Erythroblast (primary cell): Measurements from ENCODE around the gene SNAPC1.

Experiments used
- DNase-seq, 2 experiments: peaks; one replicate each; lab custom pipeline; 2025; lab: John Stamatoyannopoulos, UW
- GATA1 ChIP-seq: IDR thresholded peaks from 2 replicates; pipeline ENCODE4 v1.6.1; 2011; ENCODE audit warnings: low read depth, mild to moderate bottlenecking, control low read depth, low read length, moderate library complexity
- POLR2A ChIP-seq: IDR thresholded peaks from 2 replicates; pipeline ENCODE4 v1.6.1; 2011; ENCODE audit warnings: mild to moderate bottlenecking, low read length

SNAPC1 gene, protein sequence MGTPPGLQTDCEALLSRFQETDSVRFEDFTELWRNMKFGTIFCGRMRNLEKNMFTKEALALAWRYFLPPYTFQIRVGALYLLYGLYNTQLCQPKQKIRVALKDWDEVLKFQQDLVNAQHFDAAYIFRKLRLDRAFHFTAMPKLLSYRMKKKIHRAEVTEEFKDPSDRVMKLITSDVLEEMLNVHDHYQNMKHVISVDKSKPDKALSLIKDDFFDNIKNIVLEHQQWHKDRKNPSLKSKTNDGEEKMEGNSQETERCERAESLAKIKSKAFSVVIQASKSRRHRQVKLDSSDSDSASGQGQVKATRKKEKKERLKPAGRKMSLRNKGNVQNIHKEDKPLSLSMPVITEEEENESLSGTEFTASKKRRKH

DNA sequence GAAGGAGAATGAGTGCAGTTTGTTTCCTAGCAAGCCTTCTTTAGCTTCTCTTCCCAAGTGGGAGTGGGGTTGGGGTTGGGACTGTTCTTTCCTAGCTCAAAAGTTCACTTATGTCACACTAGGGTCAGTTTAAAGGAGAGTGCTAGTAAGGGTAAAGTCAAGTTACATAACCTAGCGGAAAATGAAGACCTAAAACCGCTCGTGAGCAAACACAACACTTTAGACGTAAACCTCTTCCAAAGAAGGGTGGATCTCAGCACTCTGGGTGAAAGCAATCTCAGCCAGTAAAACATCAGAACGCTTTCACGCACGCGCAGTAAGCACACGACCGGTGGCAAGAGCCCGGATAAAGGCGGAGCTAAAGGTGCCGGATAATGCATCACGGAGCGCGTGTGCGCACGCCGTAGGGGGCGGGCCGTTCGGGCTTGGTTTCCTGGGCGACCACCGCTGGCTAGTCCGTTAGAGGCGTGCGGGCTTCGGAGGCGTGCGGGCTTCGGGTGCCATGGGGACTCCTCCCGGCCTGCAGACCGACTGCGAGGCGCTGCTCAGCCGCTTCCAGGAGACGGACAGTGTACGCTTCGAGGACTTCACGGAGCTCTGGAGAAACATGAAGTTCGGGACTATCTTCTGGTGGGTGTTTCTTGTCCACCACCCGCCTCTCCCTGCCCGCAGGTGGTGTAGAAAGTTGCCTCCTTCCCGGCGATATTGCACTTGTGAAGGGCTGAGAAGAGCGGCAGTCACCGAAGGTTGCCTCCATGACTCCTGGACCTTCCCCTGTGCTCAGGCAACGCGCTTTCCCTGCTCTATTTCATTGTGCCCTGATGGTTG is at the start of gene SNAPC1:
Gene SNAPC1, plus strand, starts transcription at position 462 of the 828 bp plus-strand sequence. Its CDS starts 41 bp downstream, at position 503.
- peak; percentile 97 to 98 for DNase-seq
- peak; percentile 88 for TF ChIP-seq POLR2A
- TF ChIP-seq GATA1, result no peak

DNA sequence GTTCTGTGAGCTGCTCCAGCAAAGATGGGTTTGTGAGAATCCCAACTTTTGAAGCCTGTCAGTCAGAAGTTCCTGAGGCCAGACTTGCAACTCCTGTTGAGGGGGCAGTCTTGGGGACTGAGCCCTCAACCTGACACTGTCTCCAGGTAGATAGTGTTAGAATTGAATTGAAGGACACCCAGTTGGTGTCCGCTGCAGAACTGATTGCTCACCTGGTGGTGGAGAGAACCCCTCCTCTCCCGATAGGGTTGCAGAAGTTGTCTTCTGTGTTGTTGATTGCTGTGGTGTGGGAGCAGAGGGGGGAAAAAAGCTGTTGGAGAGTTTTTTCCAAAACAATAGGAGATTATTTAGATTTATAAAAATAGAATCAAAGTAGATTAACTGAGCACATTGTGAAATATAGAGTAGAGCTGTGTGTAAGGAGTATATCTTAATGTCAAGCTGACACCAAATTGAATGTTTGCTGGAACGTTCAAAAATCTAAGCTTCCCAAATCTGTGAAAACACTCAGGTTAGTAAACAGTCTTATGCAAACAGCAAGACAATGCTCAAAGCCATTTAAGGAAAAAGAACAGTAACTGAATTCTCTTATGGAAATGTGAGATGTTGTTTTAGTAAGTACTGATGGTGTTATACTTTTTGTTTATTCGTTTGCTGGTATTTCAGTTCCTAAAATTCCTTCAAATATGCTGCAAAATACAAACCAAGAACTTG is 48.3 kb upstream of the SNAPC1 start:
- no peak for TF ChIP-seq GATA1
- no peak for TF ChIP-seq POLR2A
- DNase-seq, result no peak

DNA sequence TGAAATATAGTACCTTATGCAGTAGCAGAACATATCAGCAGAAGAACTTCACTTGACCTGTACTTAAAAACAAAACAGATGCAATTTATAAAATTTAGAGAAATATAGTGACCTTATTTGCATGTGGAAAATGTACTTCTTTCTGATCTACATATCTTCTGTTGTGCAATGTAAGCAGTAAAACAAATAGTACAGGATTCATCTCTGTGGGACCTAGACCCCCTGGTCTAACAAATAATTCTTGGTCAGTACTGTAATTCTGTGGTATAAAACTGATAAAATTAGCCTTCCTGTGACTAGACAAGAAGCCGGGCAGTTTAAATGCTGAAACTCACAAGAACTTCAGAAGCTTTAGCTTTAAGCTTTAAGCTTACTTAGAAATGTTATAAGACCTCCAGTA is 45.3 kb upstream of the SNAPC1 start:
- TF ChIP-seq POLR2A (no peak), GATA1 (no peak)
- no peak for DNase-seq

DNA sequence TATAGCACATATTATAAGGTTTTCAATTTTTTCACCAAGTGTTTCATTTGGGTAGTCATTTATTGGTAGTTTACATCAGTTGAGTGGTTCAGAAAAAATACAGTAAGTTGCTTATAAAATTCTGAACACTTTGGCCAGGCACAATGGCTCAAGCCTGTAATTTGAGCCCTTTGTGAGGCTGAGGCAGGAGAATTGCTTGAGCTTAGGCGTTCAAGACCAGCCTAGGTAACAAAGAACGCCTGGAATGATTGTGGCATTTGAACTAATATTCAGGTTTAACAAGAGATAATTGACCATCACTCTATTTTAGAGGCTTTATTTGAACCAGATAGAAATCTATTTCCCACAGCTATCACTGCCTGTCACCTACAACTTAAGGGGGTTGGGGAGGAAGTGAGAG is 44.2 kb upstream of the SNAPC1 start:
- no peak for DNase-seq
- TF ChIP-seq GATA1, result no peak
- TF ChIP-seq POLR2A, result no peak

DNA sequence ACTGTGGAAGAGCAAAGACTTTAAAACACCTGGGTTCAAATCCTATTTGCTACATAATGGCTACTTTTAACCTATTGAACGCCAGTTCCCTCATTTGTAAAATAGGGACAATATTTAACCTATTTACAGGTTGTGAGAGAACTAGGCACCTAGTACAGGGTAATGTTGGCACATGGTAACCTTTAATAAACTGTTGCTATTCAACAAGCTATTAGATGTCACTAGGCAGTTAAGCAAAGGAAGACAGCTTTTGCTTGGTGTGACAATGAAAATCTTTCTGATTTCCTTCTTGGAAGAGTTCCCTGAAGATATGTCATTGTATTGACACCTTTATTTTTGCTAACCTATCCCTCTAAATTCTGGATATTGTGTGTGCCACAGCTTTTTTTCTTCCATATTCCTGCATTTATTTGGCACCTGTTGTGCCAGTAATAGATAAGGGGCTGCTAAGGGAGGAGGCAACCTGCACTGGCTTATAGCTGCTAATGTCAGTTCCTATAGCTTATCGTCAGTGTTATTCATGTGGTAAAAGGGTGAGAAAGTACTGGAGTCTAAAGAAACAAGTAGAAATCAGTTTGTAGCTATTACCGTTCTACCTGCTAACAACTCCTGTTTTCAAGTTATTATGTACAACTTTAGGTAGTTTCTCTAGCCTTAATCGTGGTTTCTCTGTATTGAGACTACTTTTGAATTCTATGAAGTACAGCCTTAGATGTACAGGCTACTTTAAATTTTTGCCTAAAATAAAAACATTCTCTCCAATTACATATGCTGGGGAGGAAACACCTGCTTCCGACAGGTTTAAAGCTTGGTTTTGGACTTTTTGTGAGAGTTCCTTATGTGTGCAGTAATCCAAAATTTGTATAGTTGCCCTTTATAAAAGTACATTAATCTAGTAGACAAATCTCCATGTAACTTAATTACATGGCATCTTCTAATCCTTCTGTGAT is 42.6 kb upstream of the SNAPC1 start:
- no peak for TF ChIP-seq GATA1
- no peak for TF ChIP-seq POLR2A
- DNase-seq, result peak; percentile 45 to 52

DNA sequence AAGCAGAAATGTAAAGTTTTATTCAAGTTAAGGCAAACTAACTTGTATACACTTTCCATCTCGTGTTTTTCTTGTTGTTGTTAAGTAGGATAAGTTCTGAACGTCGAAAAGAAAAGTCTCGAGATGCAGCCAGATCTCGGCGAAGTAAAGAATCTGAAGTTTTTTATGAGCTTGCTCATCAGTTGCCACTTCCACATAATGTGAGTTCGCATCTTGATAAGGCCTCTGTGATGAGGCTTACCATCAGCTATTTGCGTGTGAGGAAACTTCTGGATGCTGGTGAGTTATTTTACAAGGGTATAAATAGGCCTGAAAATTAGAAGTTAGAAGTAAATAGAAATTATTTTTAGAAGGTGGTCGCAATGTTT is 41.9 kb upstream of the SNAPC1 start:
- TF ChIP-seq GATA1 (no peak), POLR2A (no peak)
- DNase-seq, result peak; percentile 15 to 37

DNA sequence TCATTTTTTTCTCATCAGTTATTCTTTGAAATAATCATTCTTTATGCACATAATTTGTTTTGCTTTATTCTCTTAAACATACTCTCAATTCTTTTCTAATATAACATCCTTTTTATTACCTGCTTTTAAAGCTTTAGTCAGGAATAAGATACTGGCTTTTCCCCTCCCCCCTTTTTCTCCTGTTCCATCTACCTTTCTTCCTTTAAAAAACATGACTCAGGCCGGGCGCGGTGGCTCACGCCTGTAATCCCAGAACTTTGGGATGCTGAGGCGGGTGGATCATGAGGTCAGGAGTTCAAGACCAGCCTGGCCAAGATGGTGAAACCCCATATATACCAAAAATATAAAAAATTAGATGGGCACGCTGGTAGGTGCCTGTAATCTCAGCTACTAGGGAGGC is 41.5 kb upstream of the SNAPC1 start:
- no peak for TF ChIP-seq GATA1
- TF ChIP-seq POLR2A, result no peak
- no peak for DNase-seq

DNA sequence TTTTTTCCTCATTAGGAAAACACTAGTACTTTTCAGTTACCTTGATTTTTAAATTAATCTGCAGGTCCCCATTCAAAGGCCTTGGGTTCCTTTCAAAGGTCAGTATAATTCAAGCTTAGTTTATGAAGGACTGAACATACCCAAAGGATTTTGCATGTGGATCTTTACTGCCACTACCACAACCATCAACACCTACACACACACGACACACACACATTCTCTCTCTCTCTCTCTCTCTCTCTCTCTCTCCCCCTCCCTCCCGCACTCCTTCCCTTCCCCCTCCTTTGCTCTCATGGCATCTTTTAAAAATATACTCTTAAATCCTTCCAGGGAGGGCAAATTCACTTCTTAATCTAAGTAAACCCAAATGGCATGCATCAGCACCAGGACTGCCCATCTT is 38.1 kb upstream of the SNAPC1 start:
- DNase-seq, result no peak
- TF ChIP-seq GATA1, result no peak
- no peak for TF ChIP-seq POLR2A

DNA sequence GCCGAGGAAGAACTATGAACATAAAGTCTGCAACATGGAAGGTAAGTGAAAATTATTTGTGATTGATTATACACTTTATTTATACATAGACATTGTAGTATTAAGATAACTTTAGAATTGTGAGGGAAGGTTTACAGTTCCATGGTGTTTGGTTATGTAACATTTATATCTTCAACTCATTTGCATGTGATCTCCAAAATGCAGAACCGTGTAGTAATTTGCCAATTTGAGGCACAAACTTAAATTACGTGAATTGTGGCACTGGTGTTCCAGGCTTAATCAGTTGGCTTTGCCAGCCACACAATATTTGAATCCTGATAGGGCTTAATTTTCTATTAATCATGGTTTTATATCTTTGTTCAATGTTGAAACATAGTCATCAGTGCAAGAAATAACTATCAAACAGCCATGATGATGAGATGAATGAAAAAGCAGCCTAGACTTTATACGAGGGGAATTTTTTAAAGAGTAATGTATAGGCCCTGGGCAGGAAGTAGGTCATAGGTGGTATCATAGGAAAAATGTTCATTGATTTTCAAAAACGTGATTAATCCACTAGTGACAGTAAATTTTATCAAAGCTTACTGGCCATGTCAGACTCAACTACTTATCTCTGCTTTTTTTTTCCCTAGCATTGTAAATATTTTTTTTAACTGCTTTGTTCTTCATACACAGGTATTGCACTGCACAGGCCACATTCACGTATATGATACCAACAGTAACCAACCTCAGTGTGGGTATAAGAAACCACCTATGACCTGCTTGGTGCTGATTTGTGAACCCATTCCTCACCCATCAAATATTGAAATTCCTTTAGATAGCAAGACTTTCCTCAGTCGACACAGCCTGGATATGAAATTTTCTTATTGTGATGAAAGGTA is 35.2 kb upstream of the SNAPC1 start:
- TF ChIP-seq GATA1 (no peak), POLR2A (no peak)
- no peak for DNase-seq

DNA sequence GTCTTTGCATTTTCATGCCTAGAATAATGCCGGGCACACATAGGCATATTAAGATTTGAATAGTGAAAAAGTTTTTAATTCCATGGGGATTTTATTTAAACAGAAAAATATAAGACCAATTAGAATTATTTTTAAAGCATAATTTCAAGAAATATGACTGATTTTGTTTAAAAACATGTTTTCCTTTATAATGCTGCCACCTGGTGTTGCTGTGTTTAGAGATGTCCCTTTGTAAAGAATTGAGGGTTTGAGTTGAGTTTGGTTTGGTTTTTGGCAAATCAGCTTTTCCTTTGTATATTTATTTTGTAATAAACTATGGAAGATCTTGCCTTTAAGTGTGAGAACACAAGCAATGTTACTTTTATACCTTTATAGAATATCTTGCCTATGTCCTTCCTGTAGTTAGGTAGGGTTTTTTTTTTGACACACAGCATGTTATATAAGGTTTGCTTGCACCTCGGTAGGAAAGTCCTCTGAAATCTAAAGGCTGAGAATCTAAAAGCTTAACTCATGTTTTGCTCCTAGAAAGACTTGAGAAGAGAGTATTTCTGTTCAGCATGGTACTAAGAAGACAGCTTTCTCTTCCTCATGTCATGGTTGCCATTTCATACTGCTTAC is 31.4 kb upstream of the SNAPC1 start:
- TF ChIP-seq GATA1 (no peak), POLR2A (no peak)
- DNase-seq, result peak; percentile 15 to 59

DNA sequence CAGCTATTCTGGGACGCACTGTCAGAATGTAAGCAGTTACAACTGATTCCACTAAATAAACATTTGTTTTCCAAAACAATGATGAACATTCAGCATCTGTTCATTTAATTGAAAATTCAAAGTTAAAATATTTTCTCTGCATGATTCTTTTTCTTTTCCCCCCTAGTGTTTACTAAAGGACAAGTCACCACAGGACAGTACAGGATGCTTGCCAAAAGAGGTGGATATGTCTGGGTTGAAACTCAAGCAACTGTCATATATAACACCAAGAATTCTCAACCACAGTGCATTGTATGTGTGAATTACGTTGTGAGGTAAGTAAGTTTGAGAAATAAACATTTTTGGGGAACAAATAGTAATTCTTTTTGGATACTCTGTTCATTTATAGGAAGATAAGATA is 28.2 kb upstream of the SNAPC1 start:
- no peak for DNase-seq
- TF ChIP-seq POLR2A (no peak), GATA1 (no peak)
